HepG2 (cell line): ENCODE results near the gene RTRAF. TPM values are rescaled to one million over a fixed set of nuclear protein-coding genes. Genes with fewer than 3 reads are reported as not detected.

ENCODE experiments used
- BORCS8-MEF2B ChIP-seq: sonication (generic); formaldehyde crosslinking; IDR thresholded peaks from 2 replicates; pipeline ENCODE4 v1.8.0; 2022; ENCODE audit warnings: mild to moderate bottlenecking, missing genetic modification reagents
- CENPBD1 ChIP-seq: sonication (generic); formaldehyde crosslinking; IDR thresholded peaks from 2 replicates; pipeline ENCODE4 v1.8.0; 2022; ENCODE audit warnings: missing genetic modification reagents, low read depth, mild to moderate bottlenecking, borderline replicate concordance
- FOXP1 ChIP-seq, 2 experiments: fragments of 450-650 bp in 1 of 2; IDR thresholded peaks; 2 replicates each; pipeline ENCODE4 v1.6.1; 2017 to 2018; ENCODE audit warnings: antibody characterized with exemption in 1 of 2
- HNF4A ChIP-seq: sonication (generic); formaldehyde crosslinking; IDR thresholded peaks from 2 replicates; pipeline ENCODE4 v1.4.0; 2020; ENCODE audit warnings: missing genetic modification reagents
- NFRKB ChIP-seq: fragments of 450-650 bp; IDR thresholded peaks from 2 replicates; pipeline ENCODE4 v1.6.1; 2017
- PREB ChIP-seq: sonication (generic); formaldehyde crosslinking; IDR thresholded peaks from 2 replicates; pipeline ENCODE4 v1.4.0; 2020; ENCODE audit warnings: missing genetic modification reagents
- RXRB ChIP-seq: IDR thresholded peaks from 2 replicates; pipeline ENCODE4 v1.6.1; 2016; ENCODE audit warnings: borderline replicate concordance, missing genetic modification reagents, missing compliant biosample characterization
- SETDB1 ChIP-seq: sonication (generic); formaldehyde crosslinking; IDR thresholded peaks from 2 replicates; pipeline ENCODE4 v1.5.1; 2020; ENCODE audit warnings: missing genetic modification reagents, mild to moderate bottlenecking, borderline replicate concordance
- SMYD3 ChIP-seq: sonication (generic); formaldehyde crosslinking; IDR thresholded peaks from 2 replicates; pipeline ENCODE4 v1.8.1; 2023; ENCODE audit warnings: mild to moderate bottlenecking, missing genetic modification reagents
- TFDP2 ChIP-seq: sonication (generic); formaldehyde crosslinking; IDR thresholded peaks from 2 replicates; pipeline ENCODE4 v1.4.0; 2020; ENCODE audit warnings: missing genetic modification reagents
- ZBTB46 ChIP-seq: sonication (generic); formaldehyde crosslinking; IDR thresholded peaks from 2 replicates; pipeline ENCODE4 v1.4.0; 2020; ENCODE audit warnings: mild to moderate bottlenecking, missing genetic modification reagents, borderline replicate concordance
- ZC3H13 ChIP-seq: sonication (generic); formaldehyde crosslinking; IDR thresholded peaks from 2 replicates; pipeline ENCODE4 v1.8.1; 2023; ENCODE audit warnings: mild to moderate bottlenecking, missing genetic modification reagents, moderate library complexity
- ZFP41 ChIP-seq: sonication (generic); formaldehyde crosslinking; IDR thresholded peaks from 2 replicates; pipeline ENCODE4 v1.4.0; 2020; ENCODE audit warnings: mild to moderate bottlenecking, missing genetic modification reagents, borderline replicate concordance
- ZMAT3 ChIP-seq: sonication (generic); formaldehyde crosslinking; conservative IDR thresholded peaks from 2 replicates; pipeline ENCODE4 v1.7.0; 2021; ENCODE audit warnings: missing genetic modification reagents
- ZNF10 ChIP-seq: sonication (generic); formaldehyde crosslinking; IDR thresholded peaks from 2 replicates; pipeline ENCODE4 v1.4.0; 2020; ENCODE audit warnings: mild to moderate bottlenecking, low read depth, missing genetic modification reagents, borderline replicate concordance
- polyA plus RNA-seq, 8 experiments: library from polyadenylated mRNA; depleted of rRNA in 3 of 8; stranded (reverse) in 7 of 8; unstranded in 1 of 8; fragments of >200 nt; fragmentation: Illumina TruSeq in 4 of 8; extraction: Trizol in 4 of 8; gene quantifications; 2 replicates each; pipeline versions ENCODE4 v1.2.1 to v1.2.3, GENCODE V29; 2011 to 2016; ENCODE audit warnings: low read depth in 4 of 8, missing spikeins in 1 of 8, mixed read lengths in 1 of 8; ENCODE audit not compliant: insufficient read depth in 1 of 8
- total RNA-seq, 5 experiments: library from RNA; depleted of rRNA; stranded (reverse); fragments of >200 nt; fragmentation: Illumina TruSeq; extraction: Trizol; gene quantifications; 2 replicates each; pipeline ENCODE4 v1.2.3, GENCODE V29; 2016; ENCODE audit warnings: low read depth in 1 of 5
- TF ChIP-seq, protein P1 (sequence below): sonication (generic); formaldehyde crosslinking; IDR thresholded peaks from 2 replicates; pipeline ENCODE4 v1.4.0; 2020; ENCODE audit warnings: mild to moderate bottlenecking, missing genetic modification reagents

Gene RTRAF
- total and polyA plus RNA-seq, 2 of the 13 experiments (the other 11 are each of a cell fraction or from before 2014, with no cell fraction given): 137 to 258 TPM

DNA sequence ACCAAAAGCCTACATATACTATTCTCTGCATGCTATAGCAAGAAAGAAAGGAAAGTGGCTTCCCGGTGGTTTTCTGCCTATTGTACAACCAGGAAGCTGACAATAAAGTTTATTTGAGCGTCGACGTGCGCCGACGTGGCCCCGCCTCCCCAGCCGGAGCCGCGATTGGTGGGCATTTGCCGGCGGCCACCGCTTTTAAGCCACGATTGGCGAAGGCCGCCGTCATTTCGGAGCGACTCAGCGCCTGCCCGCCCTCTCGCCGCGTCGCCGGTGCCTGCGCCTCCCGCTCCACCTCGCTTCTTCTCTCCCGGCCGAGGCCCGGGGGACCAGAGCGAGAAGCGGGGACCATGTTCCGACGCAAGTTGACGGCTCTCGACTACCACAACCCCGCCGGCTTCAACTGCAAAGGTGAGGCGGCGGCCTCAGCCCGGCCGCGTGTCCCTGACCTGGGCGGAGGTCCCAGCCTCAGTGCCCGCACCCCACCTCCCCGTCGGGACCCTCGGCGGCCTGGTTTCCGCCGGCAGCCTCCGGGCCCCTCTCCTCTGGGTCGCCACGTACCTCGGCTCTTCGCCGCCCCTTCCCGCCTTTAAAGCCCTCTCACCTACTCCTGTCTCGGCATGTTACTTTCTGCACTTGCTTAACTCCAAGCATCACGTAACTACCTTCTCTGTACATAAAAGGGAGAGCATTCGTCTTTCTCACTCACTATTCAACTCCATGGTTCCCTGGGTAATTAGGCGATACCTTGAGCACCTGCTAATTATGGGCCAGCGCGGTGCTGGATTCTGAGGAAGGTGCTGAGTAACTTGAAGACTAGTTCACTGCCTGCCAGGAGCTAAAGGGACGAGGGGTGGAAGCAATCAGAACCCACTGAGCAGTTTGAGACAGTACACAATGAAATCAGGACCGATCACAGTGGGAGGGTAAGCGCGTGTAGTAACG is at the start of gene RTRAF (continued):
- no peak for TF ChIP-seq TFDP2 (CRISPR knock-in tag)
- TF ChIP-seq BORCS8-MEF2B (CRISPR knock-in tag): peak; percentile 77; the same call in 1 of the 2 replicates
- TF ChIP-seq PREB (CRISPR knock-in tag): no peak
- TF ChIP-seq ZNF10: no peak
- TF ChIP-seq, protein P1, sequence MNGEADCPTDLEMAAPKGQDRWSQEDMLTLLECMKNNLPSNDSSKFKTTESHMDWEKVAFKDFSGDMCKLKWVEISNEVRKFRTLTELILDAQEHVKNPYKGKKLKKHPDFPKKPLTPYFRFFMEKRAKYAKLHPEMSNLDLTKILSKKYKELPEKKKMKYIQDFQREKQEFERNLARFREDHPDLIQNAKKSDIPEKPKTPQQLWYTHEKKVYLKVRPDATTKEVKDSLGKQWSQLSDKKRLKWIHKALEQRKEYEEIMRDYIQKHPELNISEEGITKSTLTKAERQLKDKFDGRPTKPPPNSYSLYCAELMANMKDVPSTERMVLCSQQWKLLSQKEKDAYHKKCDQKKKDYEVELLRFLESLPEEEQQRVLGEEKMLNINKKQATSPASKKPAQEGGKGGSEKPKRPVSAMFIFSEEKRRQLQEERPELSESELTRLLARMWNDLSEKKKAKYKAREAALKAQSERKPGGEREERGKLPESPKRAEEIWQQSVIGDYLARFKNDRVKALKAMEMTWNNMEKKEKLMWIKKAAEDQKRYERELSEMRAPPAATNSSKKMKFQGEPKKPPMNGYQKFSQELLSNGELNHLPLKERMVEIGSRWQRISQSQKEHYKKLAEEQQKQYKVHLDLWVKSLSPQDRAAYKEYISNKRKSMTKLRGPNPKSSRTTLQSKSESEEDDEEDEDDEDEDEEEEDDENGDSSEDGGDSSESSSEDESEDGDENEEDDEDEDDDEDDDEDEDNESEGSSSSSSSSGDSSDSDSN (CRISPR knock-in tag): peak; percentile 92
- peak; percentile 49; the same call in 1 of the 2 replicates for TF ChIP-seq RXRB
- no peak for TF ChIP-seq FOXP1 (IDR thresholded peaks at IDR 0.05)
- no peak for TF ChIP-seq FOXP1 (CRISPR knock-in tag; IDR thresholded peaks at IDR 0.05)
- TF ChIP-seq NFRKB: no peak
- no peak for TF ChIP-seq ZC3H13 (CRISPR knock-in tag)
- no peak for TF ChIP-seq SETDB1
- TF ChIP-seq HNF4A (CRISPR knock-in tag): no peak
- no peak for TF ChIP-seq ZBTB46
- TF ChIP-seq CENPBD1 (CRISPR knock-in tag): no peak
- TF ChIP-seq SMYD3 (CRISPR knock-in tag): no peak; the same call in 1 of the 2 replicates
- no peak for TF ChIP-seq ZMAT3
- TF ChIP-seq ZFP41 (CRISPR knock-in tag): peak; percentile 15; the same call in 1 of the 2 replicates
